GM12891 (cell line): Measurements from ENCODE around the gene THUMPD1.

Experiments
- POLR2A ChIP-seq: IDR thresholded peaks from 2 replicates; pipeline ENCODE4 v1.6.1; 2011; ENCODE audit warnings: low read depth, low read length, control low read depth
- POLR2AphosphoS5 ChIP-seq: IDR thresholded peaks from 2 replicates; pipeline ENCODE4 v1.6.1; 2011; ENCODE audit warnings: low read depth, low read length, control low read depth
- TAF1 ChIP-seq: IDR thresholded peaks from 2 replicates; pipeline ENCODE4 v1.6.1; 2011; ENCODE audit warnings: low read depth, low read length, control low read depth

DNA sequence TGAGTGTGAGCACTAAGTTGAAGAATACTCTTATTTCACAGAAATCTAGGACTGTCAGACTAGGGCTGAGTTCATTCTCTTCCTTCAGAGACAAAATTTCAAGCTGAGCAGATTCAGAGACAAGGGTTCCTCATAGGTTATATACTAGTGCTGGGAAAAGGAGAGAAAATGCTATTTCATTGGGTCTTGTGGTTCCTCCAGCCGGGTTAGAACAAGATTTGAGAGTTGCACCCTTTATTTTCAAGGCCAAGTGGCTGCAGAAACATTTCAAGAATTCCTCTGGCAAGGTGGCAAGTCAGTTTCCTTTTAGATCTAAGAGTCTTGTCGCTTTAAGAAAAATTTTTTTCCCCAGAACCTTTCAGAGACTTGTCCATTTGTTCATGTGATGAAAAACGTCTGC is 6.8 kb downstream of the THUMPD1 start:
- TF ChIP-seq POLR2A (no peak), POLR2AphosphoS5 (no peak), TAF1 (no peak)
